Measurements from ENCODE around the gene TBC1D14. TPM values are rescaled to one million over a fixed set of nuclear protein-coding genes. Genes with fewer than 3 reads are reported as not detected.

The TBC1D14 gene
- total and polyA plus RNA-seq, 2 of the 8 experiments (the other 6 are each of a cell fraction or from before 2014, with no cell fraction given), result 45.6 to 48.2 TPM

GRCh38 chr4:6928081-6928480 lies 18.5 kb downstream of the TBC1D14 start (continued):
- no peak for TF ChIP-seq CREB1 (IDR thresholded peaks at IDR 0.05)
- TF ChIP-seq SUZ12 (IDR thresholded peaks at IDR 0.05; ENCODE audit: low read length), result no peak
- no peak for TF ChIP-seq MAFK (IDR thresholded peaks at IDR 0.05; ENCODE audit: low read depth, low read length)
- TF ChIP-seq RFX5 (IDR thresholded peaks at IDR 0.05; ENCODE audit: borderline replicate concordance, low read depth, low read length), result no peak
